Stimulated activated CD4-positive, alpha-beta T cell treated with anti-CD3 and anti-CD28 coated beads, Interleukin-1b, Interleukin-23, amount 100 ng/mL, for 48 hours (primary cell): ENCODE results near the gene FKBP15.
"Not testable (repeated sequence)": the region's sequence is repeated elsewhere in the genome, so short reads cannot be mapped to it uniquely, and the experiment has no call there.

ENCODE experiments used
- DNase-seq: peaks from one replicate; pipeline ENCODE4 v3.0.0-alpha.2; 2020

FKBP15 gene

GRCh38 chr9:113221003-113221799 lies at the start of gene FKBP15, which contains the start of gene SLC31A1:
TSS of gene FKBP15 (minus strand) at chr9:113221277. CDS start at chr9:113221243, 34 bp downstream.
TSS of gene SLC31A1 (plus strand) at chr9:113221544. CDS start at chr9:113256149, 34,605 bp downstream.
- DNase-seq: peak; percentile 97

GRCh38 chr9:113269871-113270270 lies 48.8 kb upstream of the FKBP15 start:
- DNase-seq: no peak

GRCh38 chr9:113269355-113269754 lies 48.3 kb upstream of the FKBP15 start:
- DNase-seq: no peak

- DNase-seq: no peak
Measured at GRCh38 chr9:113267911-113268566, 47.0 kb upstream of the FKBP15 start.

- DNase-seq: no peak
Measured at GRCh38 chr9:113266174-113266573, 45.1 kb upstream of the FKBP15 start.

GRCh38 chr9:113261917-113262671 lies 41.0 kb upstream of the FKBP15 start:
- DNase-seq: no peak

GRCh38 chr9:113258282-113258681 lies 37.2 kb upstream of the FKBP15 start:
- DNase-seq: no peak

- DNase-seq: no peak
Measured at GRCh38 chr9:113257863-113258262, 36.8 kb upstream of the FKBP15 start.

- DNase-seq: no peak
Measured at GRCh38 chr9:113255438-113255837, 34.4 kb upstream of the FKBP15 start.

- no peak for DNase-seq
Measured at GRCh38 chr9:113254991-113255390, 33.9 kb upstream of the FKBP15 start.

GRCh38 chr9:113250807-113251206 lies 29.7 kb upstream of the FKBP15 start:
- DNase-seq: no peak

- DNase-seq: not testable (repeated sequence)
Measured at GRCh38 chr9:113249661-113250060, 28.6 kb upstream of the FKBP15 start.

GRCh38 chr9:113247640-113248039 lies 26.6 kb upstream of the FKBP15 start:
- DNase-seq: no peak

- DNase-seq: no peak
Measured at GRCh38 chr9:113246928-113247327, 25.9 kb upstream of the FKBP15 start.

GRCh38 chr9:113245894-113246293 lies 24.8 kb upstream of the FKBP15 start:
- DNase-seq: no peak

GRCh38 chr9:113244556-113244955 lies 23.5 kb upstream of the FKBP15 start:
- DNase-seq: no peak

- DNase-seq: no peak
Measured at GRCh38 chr9:113241161-113241560, 20.1 kb upstream of the FKBP15 start.

- DNase-seq: no peak
Measured at GRCh38 chr9:113238859-113239232, 17.8 kb upstream of the FKBP15 start.

GRCh38 chr9:113238202-113238858 lies 17.3 kb upstream of the FKBP15 start:
- DNase-seq: no peak

GRCh38 chr9:113237026-113237425 lies 15.9 kb upstream of the FKBP15 start:
- DNase-seq: no peak

GRCh38 chr9:113235701-113236255 lies 14.7 kb upstream of the FKBP15 start:
- not testable (repeated sequence) for DNase-seq

- DNase-seq: no peak
Measured at GRCh38 chr9:113231701-113232100, 10.6 kb upstream of the FKBP15 start.
